Measurements from ENCODE around the gene GPR31.

DNA sequence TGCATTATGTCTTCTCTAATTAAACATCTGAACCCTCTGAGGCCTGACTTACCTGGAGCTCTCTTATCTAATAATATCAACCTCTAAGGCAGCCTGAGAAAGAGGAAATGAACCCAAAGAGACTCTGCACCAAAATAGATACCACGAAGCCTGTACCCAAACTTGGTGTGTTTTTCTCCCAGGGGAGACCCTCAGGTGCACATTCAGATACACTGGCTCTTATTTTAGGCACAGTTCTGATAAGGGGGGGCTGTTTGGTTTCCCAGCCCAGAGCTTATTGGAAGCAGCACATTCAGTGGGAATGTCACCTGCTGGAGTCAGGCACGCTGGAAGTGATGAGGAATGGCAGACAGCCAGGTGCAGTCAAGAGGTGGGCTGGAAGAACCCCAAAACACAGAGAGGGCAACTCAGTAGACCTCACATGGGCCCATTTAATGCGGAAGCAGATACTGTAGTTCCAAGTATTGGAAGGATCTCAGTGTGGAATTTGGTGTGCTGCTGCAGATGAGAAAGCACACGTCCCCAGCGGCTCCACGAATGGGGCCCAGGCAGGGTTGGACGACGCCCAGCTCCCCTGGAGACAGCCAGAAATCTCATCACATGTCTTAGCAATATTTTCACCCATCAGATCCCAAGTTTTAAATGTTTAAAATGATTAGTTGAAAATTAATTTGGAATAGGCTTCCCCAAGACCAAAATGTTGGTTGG is 44.6 kb downstream of the GPR31 start:
- TF ChIP-seq, protein P1, sequence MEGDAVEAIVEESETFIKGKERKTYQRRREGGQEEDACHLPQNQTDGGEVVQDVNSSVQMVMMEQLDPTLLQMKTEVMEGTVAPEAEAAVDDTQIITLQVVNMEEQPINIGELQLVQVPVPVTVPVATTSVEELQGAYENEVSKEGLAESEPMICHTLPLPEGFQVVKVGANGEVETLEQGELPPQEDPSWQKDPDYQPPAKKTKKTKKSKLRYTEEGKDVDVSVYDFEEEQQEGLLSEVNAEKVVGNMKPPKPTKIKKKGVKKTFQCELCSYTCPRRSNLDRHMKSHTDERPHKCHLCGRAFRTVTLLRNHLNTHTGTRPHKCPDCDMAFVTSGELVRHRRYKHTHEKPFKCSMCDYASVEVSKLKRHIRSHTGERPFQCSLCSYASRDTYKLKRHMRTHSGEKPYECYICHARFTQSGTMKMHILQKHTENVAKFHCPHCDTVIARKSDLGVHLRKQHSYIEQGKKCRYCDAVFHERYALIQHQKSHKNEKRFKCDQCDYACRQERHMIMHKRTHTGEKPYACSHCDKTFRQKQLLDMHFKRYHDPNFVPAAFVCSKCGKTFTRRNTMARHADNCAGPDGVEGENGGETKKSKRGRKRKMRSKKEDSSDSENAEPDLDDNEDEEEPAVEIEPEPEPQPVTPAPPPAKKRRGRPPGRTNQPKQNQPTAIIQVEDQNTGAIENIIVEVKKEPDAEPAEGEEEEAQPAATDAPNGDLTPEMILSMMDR (IDR thresholded peaks at IDR 0.05; ENCODE audit: low read length) = no peak
- TF ChIP-seq EZH2 (IDR thresholded peaks at IDR 0.05; ENCODE audit: borderline replicate concordance, low read length) = no peak

Measured in OCI-LY1 (cell line).